ENCODE results near the gene EXTL1.

The EXTL1 gene

DNA sequence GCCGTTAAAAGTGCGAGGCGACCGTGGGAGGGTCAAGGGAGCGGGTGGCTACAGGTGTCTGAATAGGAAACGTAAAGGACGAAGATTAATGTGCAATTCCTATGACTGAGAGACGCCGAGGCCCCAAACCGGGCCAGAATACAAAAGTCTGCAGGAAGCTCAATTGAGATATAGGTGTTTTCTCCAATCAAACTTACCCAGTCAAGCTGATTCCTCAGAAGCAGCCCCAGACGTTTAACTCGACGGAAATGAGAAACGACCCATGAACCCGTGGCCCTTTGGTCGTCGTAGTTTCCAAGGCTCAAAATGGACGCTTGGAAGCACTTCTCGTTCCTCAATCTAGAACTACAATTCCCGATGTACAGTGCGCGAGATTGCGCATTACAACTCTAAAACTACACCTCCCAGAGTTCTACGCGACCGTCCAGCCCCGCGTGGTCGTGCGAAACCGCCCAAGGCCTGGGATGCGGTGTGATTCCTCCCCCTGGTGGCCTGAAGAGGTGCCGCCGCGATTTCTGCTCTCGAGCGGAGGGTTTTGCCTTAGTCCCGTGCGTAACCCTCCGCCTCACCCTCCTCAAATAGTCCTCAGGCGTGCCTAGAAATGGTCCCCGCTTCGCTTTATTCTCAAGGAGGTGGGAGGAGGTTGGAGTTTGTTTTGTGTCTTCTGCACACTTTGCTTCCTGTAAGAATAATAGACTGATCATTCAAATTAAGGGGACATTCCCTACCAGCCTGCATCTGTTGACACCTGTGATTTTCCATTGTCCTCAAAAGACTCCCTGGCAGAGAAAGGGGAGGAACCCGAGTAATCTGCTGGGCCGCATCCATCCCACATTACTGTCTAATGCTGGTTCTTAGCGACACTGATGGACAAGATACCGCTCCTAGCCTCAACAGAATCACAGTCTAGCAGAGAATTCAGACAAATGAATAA is 23.5 kb upstream of the EXTL1 start, which contains the start of gene PAFAH2:
Gene PAFAH2, minus strand, starts transcription at position 236 of the 934 bp plus-strand sequence. CDS start 7,247 bp downstream, outside the sequence.
- TF ChIP-seq, protein P1, sequence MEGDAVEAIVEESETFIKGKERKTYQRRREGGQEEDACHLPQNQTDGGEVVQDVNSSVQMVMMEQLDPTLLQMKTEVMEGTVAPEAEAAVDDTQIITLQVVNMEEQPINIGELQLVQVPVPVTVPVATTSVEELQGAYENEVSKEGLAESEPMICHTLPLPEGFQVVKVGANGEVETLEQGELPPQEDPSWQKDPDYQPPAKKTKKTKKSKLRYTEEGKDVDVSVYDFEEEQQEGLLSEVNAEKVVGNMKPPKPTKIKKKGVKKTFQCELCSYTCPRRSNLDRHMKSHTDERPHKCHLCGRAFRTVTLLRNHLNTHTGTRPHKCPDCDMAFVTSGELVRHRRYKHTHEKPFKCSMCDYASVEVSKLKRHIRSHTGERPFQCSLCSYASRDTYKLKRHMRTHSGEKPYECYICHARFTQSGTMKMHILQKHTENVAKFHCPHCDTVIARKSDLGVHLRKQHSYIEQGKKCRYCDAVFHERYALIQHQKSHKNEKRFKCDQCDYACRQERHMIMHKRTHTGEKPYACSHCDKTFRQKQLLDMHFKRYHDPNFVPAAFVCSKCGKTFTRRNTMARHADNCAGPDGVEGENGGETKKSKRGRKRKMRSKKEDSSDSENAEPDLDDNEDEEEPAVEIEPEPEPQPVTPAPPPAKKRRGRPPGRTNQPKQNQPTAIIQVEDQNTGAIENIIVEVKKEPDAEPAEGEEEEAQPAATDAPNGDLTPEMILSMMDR (IDR thresholded peaks at IDR 0.05; ENCODE audit: extremely low read depth, missing control alignments), result peak; percentile 90
- peak; percentile 89 for DNase-seq (ENCODE audit: low spot score)

DNA sequence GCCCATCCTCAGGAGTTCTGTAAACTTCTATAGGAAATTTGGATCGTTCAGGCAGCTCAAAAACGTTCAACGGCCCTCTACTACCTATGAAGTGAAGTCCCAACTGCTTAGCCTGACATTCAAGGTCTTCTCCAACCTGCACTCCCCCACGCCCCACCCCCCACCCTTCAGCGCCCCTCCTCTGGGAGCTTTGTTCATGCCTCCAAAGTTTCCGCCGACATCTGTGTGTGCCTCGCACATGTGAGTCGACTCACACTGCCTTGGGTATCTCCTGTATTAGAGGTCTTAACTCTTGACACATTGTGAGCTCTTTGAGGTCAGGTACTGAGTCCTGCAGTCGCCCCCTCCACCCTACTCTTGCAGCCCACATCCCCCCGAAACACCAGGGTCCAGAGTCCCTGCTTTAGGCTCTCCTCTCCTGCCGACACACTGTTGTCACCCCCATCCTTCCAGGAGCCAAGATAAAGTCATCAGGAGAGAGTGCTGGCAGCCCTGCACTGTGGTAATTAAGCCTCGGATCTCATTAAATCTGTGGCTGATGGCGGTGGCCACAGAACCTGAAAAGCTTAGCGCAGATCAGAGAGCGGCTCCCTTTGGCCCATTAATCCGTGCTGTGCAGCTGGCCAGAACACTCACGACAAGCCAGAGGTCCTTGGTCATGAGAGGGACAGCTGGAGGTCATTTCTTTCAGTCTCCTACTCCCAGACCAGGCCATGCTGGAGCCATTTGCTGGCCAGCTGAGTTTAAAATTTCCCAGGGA is 22.4 kb upstream of the EXTL1 start:
- no peak for DNase-seq (ENCODE audit: low spot score)
- TF ChIP-seq, protein P1 (IDR thresholded peaks at IDR 0.05; ENCODE audit: extremely low read depth, missing control alignments), result no peak

DNA sequence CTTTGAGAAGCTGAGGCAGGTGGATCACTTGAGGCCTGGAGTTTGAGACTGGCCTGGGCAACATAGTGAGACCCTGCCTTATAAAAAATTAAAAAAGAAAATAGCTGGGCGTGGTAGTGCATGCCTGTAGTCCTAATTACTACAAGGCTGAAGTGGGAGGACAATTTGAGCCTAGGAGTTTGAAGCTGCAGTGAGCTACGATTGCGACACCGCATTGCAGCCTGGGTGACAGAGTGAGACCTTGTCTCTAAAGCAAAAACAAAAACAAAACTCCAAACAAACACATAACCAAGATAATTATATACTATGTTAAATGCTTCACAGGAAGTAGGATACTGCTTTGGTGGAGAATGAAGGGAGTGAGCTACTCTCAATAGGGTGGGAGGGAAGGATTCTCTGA is 18.3 kb upstream of the EXTL1 start:
- DNase-seq (ENCODE audit: low spot score), result no peak
- TF ChIP-seq, protein P1 (IDR thresholded peaks at IDR 0.05; ENCODE audit: extremely low read depth, missing control alignments), result no peak

DNA sequence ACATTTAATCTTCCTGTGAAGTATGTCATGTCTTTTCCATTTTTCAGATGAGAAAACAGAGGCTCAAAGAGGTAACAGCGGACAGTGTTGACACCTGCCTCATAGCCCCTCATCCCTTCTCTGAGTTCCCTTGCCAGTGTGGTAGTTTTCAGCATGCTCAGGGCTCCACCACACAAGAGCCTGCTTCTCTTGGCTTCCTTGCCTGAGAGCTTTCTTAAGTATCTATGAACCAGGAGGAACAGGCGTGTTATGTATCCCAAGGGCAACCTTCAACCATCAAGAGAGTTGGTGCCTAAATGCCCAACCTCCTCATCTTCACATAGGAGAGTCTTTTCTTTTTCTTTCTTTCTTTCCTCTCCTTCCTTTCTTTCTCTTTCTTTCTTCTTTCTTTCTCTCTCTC is 17.8 kb upstream of the EXTL1 start:
- TF ChIP-seq, protein P1 (IDR thresholded peaks at IDR 0.05; ENCODE audit: extremely low read depth, missing control alignments), result no peak
- DNase-seq (ENCODE audit: low spot score), result no peak

DNA sequence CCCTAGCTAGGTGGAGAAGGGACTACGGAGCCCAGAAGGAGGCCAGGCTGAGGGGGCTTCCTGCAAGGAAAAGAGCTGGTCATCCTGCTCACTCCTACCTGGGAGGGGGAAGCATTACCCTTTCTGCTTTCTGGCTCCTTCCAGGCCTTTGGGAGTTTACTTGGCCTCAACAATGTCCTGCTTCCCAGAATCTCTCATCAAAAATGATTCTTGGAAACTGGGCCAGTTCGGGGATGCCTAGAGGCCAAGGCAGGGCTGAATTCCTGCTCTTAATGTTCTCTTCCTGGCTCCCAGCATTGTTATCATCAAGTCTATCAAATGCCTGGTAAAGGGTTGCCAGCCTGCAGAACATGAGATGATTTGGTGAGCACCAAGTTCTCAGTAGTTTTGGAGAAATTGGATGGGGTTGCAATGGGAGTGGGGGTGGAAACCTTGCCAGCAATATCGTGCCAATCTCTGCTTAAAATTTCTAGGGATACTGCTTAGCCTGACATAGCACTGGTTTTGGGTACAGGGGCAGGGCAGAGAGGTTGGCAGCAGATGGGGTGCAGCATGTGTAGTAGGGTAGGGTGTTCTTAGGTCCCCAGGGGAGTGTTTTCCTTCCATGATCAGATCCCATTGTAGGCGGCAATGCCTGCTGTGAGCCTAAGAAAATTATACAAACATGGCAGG is 16.0 kb upstream of the EXTL1 start:
- TF ChIP-seq, protein P1 (IDR thresholded peaks at IDR 0.05; ENCODE audit: extremely low read depth, missing control alignments), result no peak
- no peak for DNase-seq (ENCODE audit: low spot score)

DNA sequence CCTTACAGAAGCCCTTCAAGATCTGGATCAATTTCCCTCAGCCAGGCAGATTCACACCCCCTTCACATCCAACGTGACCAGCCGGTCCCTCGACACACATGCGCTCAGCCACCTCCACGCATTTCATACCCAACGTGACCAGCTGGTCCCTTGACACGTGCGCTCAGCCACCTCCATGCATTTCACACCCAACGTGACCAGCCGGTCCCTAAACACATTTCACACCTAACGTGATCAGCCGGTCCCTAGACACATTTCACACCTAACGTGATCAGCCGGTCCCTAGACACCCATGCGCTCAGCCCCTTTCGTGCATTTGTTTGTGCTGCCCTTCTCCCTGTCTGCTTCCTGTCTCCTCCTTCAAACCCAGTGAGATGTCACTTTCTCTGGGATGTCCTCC is 14.9 kb upstream of the EXTL1 start:
- TF ChIP-seq, protein P1 (IDR thresholded peaks at IDR 0.05; ENCODE audit: extremely low read depth, missing control alignments), result no peak
- no peak for DNase-seq (ENCODE audit: low spot score)
